H1 (cell line): ENCODE measurements around the gene TARBP2.

ENCODE experiments used
- CBX5 ChIP-seq: fragments of 300-800, 300-1000 bp; sonication (generic); IDR thresholded peaks from 2 replicates; pipeline ENCODE4 v1.7.1; 2016; ENCODE audit warnings: antibody characterized with exemption, low read length, low read depth
- CEBPB ChIP-seq: IDR thresholded peaks from 2 replicates; pipeline ENCODE4 v1.6.1; 2012; ENCODE audit warnings: low read depth, low read length
- CREB1 ChIP-seq: IDR thresholded peaks from 2 replicates; pipeline ENCODE4 v1.6.1; 2012; ENCODE audit warnings: inconsistent platforms
- EGR1 ChIP-seq: IDR thresholded peaks from 2 replicates; pipeline ENCODE4 v1.6.1; 2011; ENCODE audit warnings: low read depth, low read length, borderline replicate concordance
- EP300 ChIP-seq, 2 experiments: IDR thresholded peaks; 1 replicate in 1 of 2; 2 replicates in 1 of 2; pipeline ENCODE4 v1.6.1; 2011 to 2012; ENCODE audit warnings: low read depth in 2 of 2, low read length in 2 of 2, mild to moderate bottlenecking in 2 of 2, borderline replicate concordance in 1 of 2, inconsistent platforms in 1 of 2, moderate library complexity in 1 of 2
- EZH2 ChIP-seq: fragments of 200-600 bp; sonication (generic); IDR thresholded peaks from 2 replicates; pipeline ENCODE4 v1.7.1; 2012; ENCODE audit warnings: low read depth, mild to moderate bottlenecking, moderate library complexity, low read length, inconsistent platforms; ENCODE audit not compliant: severe bottlenecking
- GABPA ChIP-seq: IDR thresholded peaks from 2 replicates; pipeline ENCODE4 v1.6.1; 2011; ENCODE audit warnings: mild to moderate bottlenecking, low read length, moderate library complexity, borderline replicate concordance; ENCODE audit not compliant: insufficient read depth
- POLR2A ChIP-seq, 2 experiments: IDR thresholded peaks; 1 replicate in 1 of 2; 2 replicates in 1 of 2; pipeline ENCODE4 v1.6.1; 2011; ENCODE audit warnings: low read depth in 2 of 2, low read length in 2 of 2, mild to moderate bottlenecking in 2 of 2; ENCODE audit errors: control extremely low read depth in 1 of 2
- SUZ12 ChIP-seq: fragments of 200-600 bp; sonication (generic); IDR thresholded peaks from 2 replicates; pipeline ENCODE4 v1.6.1; 2012; ENCODE audit warnings: mild to moderate bottlenecking, inconsistent platforms, low read length, moderate library complexity, mixed read lengths
- TEAD4 ChIP-seq: IDR thresholded peaks from 2 replicates; pipeline ENCODE4 v1.6.1; 2012; ENCODE audit warnings: low read depth, low read length, inconsistent platforms, mixed read lengths
- ZNF274 ChIP-seq: IDR thresholded peaks from 2 replicates; pipeline ENCODE4 v1.7.0; 2012; ENCODE audit warnings: low read length, borderline replicate concordance; ENCODE audit errors: extremely low read depth
- TF ChIP-seq, protein P1 (sequence below), 3 experiments: IDR thresholded peaks; 1 replicate in 2 of 3; 2 replicates in 1 of 3; pipeline versions ENCODE4 v1.5.1 to v1.6.1; 2011; ENCODE audit warnings: low read length in 3 of 3, mild to moderate bottlenecking in 3 of 3, inconsistent platforms in 2 of 3, low read depth in 1 of 3, moderate library complexity in 1 of 3; ENCODE audit not compliant: insufficient read depth in 1 of 3; ENCODE audit errors: control extremely low read depth in 1 of 3
- TF ChIP-seq, protein P2 (sequence below): IDR thresholded peaks from 2 replicates; pipeline ENCODE4 v1.6.1; 2012; ENCODE audit warnings: inconsistent platforms
- TF ChIP-seq, protein P3 (sequence below): IDR thresholded peaks from 2 replicates; pipeline ENCODE4 v1.6.1; 2012; ENCODE audit warnings: inconsistent platforms

DNA sequence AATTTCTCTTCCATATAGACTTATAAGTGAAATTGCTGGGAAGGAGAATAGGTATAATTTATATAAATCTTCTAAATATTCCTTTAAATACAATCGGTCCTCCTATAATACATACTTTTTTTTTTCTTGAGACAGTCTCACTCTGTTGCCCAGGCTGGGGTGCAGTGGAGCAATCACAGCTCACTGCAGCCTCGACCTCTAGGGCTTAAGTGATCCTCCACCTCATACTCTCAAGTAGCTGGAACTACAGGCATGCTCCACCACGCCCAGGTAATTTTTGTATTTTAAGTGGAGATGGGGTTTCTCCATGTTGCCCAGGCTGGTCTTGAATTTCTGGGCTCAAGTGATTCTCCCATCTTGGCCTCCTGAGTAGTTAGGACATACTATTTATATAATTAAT is 35.9 kb downstream of the TARBP2 start:
- TF ChIP-seq EGR1 (no peak), POLR2A (IDR thresholded peaks at IDR 0.05; ENCODE audit: control extremely low read depth in 1 of 2, low read depth in 2 of 2, low read length in 2 of 2) (no peak), SUZ12 (no peak), EZH2 (no peak), CREB1 (no peak), CEBPB (no peak), GABPA (no peak), CBX5 (no peak), ZNF274 (no peak), EP300 (IDR thresholded peaks at IDR 0.05; ENCODE audit: borderline replicate concordance in 1 of 2, low read depth in 2 of 2, low read length in 2 of 2) (no peak), TEAD4 (no peak)
- TF ChIP-seq, protein P1, sequence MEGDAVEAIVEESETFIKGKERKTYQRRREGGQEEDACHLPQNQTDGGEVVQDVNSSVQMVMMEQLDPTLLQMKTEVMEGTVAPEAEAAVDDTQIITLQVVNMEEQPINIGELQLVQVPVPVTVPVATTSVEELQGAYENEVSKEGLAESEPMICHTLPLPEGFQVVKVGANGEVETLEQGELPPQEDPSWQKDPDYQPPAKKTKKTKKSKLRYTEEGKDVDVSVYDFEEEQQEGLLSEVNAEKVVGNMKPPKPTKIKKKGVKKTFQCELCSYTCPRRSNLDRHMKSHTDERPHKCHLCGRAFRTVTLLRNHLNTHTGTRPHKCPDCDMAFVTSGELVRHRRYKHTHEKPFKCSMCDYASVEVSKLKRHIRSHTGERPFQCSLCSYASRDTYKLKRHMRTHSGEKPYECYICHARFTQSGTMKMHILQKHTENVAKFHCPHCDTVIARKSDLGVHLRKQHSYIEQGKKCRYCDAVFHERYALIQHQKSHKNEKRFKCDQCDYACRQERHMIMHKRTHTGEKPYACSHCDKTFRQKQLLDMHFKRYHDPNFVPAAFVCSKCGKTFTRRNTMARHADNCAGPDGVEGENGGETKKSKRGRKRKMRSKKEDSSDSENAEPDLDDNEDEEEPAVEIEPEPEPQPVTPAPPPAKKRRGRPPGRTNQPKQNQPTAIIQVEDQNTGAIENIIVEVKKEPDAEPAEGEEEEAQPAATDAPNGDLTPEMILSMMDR (IDR thresholded peaks at IDR 0.05; ENCODE audit: control extremely low read depth in 1 of 3, insufficient read depth in 1 of 3, low read depth in 1 of 3, low read length in 3 of 3) = no peak
- TF ChIP-seq, protein P2, sequence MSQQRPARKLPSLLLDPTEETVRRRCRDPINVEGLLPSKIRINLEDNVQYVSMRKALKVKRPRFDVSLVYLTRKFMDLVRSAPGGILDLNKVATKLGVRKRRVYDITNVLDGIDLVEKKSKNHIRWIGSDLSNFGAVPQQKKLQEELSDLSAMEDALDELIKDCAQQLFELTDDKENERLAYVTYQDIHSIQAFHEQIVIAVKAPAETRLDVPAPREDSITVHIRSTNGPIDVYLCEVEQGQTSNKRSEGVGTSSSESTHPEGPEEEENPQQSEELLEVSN = no peak
- TF ChIP-seq, protein P3, sequence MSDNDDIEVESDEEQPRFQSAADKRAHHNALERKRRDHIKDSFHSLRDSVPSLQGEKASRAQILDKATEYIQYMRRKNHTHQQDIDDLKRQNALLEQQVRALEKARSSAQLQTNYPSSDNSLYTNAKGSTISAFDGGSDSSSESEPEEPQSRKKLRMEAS = no peak
